Left cardiac atrium (tissue), 4 donors: ENCODE results near the gene ARMC10. TPM values are rescaled to one million over a fixed set of nuclear protein-coding genes. Genes with fewer than 3 reads are reported as not detected.
"Not testable (repeated sequence)": the region's sequence is repeated elsewhere in the genome, so short reads cannot be mapped to it uniquely, and the experiment has no call there.

Experiments
- ATAC-seq, 2 donors: fragments of 200-7000 bp; cut with Tn5 transposase; one replicate each; pipeline ENCODE4 v1.9.1; 2020; ENCODE audit warnings: mild to moderate bottlenecking in 2 of 2, moderate library complexity in 2 of 2
- DNase-seq: peaks from one replicate; pipeline ENCODE4 v3.0.0-alpha.2; 2020
- intact Hi-C, 2 donors: fragments of 100-400 bp; cut with DNase I; formaldehyde crosslinking; loops; one replicate each; pipeline versions ENCODE4 v1.14.1 to v1.15.1; 2022 to 2023
- long read RNA-seq: library from polyadenylated mRNA; unstranded; transcript quantifications from one replicate; pipeline ENCODE4 v2.0.0, GENCODE V29; 2021
- total RNA-seq, 2 donors: library from RNA; stranded (reverse); fragmentation: NEBNext Ultra II Directional; extraction: Animal tissue kit (Norgen Biotek cat#: 25700); gene quantifications; one replicate each; pipeline ENCODE4 v1.2.1, GENCODE V29; 2021
- donor health status: DM: no; HTN: yes; CAD: no.
- donor health status: DM: no; HTN: yes; CAD: no; lungs with severe emphysema.
- donor health status: DM: yes; HTN: yes; CAD: no.
- donor health status: Dilated cardiomyopathy.

The ARMC10 gene
- total RNA-seq = 10 to 100 TPM; 21.2 to 22.7 TPM
- long read RNA-seq, partial matches to known transcripts = 0 of 7 reads
- long read RNA-seq, other reads (novel, unspliced or antisense) = 5 of 7 reads

GRCh38 chr7:103074519-103075336 lies at the start of gene ARMC10, which contains the start of gene FBXL13:
ARMC10 (plus strand) TSS chr7:103075140; CDS start chr7:103075273, 133 bp downstream.
FBXL13 (minus strand) TSS chr7:103074796.
- intact Hi-C loops = no loop called here
- DNase-seq (peak; percentile 93), ATAC-seq (peak; percentile 97)

DNA sequence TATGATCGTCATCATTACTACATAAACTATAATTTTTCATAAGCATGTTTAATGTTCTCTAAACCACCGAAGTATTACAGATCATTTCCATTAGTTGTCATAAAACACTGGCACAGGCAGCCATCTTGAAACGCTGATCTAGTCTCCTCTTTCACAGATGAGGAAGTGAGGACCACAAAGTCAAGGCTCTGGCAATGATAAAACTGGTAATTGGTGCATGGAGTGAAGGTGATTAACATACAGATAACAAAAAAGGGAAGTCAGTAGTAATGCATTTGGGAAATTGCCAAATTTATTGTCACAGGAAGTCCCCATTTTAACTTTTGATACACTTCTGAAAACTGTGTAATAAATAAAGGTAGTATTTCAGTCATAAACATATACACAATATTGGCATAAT lies 49.6 kb upstream of the ARMC10 start:
- DNase-seq = no peak
- intact Hi-C loops = no loop called here
- no peak for ATAC-seq

DNA sequence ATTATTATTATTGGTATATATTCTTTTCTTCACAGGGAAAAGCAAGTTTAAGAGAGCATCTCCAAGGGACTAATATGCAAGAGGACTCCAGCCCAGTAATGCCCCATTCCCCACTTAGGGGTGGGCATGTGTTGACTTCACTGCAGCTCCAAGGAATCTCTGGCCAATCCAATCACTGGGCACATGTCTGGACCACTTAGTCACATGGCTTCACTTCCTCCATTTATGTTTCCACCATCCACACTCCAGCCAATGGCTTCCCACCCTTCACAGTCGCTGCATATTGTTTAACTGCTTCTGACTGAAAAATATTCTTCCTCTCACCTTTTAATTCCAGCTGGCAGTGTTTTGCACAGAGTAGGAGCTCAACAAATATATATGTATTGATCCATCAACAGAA lies 43.9 kb upstream of the ARMC10 start:
- intact Hi-C loops = no loop called here
- DNase-seq (no peak), ATAC-seq (no peak)

DNA sequence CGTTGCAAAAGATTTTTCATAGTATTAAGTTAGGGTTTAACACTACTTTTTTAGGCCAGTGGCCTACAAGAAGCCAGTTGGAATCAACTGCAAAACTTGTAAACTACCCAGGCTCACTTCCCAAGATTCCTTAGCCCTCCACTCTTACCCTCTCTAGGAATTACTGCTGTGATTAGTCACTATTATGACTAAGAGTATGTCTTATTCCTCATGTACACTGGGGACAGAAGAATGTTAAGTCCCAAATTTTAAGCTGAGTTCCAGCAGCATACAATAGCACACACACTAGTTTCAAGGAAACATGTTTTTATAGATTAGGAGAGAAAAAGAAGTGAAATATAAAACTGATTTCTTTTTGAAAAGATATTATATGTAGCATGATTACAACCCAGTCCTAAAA lies 43.2 kb upstream of the ARMC10 start:
- ATAC-seq (no peak), DNase-seq (no peak)
- intact Hi-C loops = no loop called here

DNA sequence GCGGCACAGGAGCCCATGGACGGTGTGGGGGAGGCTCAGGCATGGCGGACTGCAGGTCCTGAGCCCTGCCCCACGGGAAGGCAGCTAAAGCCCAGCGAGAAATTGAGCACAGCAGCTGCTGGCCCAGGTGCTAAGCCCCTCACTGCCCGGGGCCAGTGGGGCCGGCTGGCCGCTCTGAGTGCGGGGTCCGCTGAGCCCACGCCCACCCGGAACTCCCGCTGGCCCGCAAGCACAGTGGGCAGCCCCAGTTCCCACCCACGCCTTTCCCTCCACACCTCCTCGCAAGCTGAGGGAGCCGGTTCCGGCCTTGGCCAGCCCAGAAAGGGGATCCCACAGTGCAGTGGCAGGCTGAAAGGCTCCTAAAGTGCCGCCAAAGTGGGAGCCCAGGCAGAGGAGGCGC lies 40.6 kb upstream of the ARMC10 start:
- ATAC-seq, intact Hi-C loops, DNase-seq: not testable (repeated sequence)

DNA sequence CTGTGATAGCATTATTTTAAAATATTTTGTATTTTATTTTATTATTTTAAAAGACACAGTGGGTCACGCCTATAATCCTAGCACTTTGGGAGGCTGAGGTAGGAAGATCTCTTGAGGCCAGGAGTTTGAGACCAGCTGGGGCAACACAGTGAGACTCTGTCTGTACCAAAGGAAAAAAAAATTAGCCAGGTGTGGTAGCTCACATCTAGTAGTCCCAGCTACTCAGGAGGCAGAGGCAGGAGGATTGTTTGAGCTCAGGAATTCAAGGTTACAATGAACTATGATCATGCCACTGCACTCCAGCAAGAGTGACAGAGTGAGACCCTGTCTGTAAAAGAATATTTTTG lies 37.5 kb upstream of the ARMC10 start:
- intact Hi-C loops = no loop called here
- ATAC-seq (no peak), DNase-seq (no peak)

GRCh38 chr7:103037823-103038739 lies 36.9 kb upstream of the ARMC10 start:
- intact Hi-C loops, ATAC-seq, DNase-seq: not testable (repeated sequence)

- intact Hi-C loops, ATAC-seq, DNase-seq: not testable (repeated sequence)
Observed at GRCh38 chr7:103041815-103042214, 33.1 kb upstream of the ARMC10 start.

GRCh38 chr7:103048833-103049232 lies 26.1 kb upstream of the ARMC10 start:
- ATAC-seq (no peak), DNase-seq (no peak)
- intact Hi-C loops = no loop called here

GRCh38 chr7:103051519-103051918 lies 23.4 kb upstream of the ARMC10 start:
- ATAC-seq (no peak), DNase-seq (no peak)
- intact Hi-C loops = no loop called here

- intact Hi-C loops, ATAC-seq, DNase-seq: not testable (repeated sequence)
Observed at GRCh38 chr7:103056006-103056405, 18.9 kb upstream of the ARMC10 start.

DNA sequence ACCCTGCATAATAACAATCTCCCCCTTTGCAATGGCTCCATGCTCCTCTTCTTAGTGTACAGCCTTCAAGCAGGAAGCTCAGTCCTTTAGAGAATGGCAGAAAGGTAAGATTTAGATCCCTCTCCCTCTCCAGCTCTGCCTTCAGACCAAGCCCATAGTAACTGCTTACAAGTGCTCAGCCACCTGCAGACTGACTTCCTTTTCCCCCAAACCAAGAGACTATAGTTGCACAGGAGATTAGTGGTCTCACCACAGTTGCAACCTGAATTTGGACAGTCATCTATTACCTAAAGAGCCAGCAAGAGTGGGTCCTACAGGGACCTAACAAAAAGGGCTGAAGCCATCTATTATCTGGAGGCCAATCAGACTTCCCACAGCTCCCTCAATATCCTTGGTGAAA lies 16.8 kb upstream of the ARMC10 start:
- DNase-seq (no peak), ATAC-seq (no peak)
- intact Hi-C loops = no loop called here

DNA sequence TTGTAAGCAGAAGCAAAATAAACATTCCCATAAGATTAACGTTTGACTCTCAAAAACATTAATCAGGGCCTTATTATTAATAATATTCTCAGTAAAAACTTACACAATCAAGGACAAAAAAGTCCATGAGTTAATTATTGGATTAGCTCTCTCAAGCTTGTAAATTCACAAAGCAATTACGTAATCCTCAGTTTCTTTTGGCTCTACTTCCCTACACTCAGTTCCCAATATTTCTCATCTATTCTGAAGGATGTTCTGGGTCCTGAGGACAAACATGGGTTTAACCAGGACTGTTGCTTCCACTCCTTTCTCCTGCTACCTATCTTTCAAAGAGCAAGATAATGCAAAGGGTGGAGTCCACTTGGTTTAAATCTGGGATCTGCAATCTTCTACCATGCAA lies 15.5 kb upstream of the ARMC10 start:
- ATAC-seq (peak in 1 of 2 donors; percentile 37), DNase-seq (no peak)
- intact Hi-C loops = no loop called here

- intact Hi-C loops = loop anchor here in 1 of 2 donors (5.0 kb wide), 1 partner anchor 307 kb away; no protein-coding TSS in a partner anchor
- ATAC-seq (no peak), DNase-seq (no peak)
Observed at GRCh38 chr7:103063895-103064294, 11.0 kb upstream of the ARMC10 start.

DNA sequence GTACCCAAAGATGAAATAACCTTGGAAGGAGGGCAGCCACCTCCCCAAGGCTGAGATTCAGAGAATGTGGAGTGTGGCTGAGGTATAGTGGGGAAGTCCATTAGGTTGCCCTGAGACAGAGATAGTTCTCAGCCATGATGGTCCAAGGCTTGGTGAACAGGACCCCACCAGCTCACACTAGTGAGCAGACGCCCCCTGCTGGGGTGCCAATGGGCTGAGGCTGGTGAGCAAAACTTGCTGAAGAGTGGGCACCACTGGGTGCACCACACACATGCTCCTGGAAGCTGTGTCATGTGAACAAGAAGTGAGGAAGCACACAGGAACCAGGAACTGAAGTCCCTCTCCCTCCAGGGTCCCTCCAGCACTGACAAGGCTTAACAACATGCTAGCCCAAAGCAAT lies 9.3 kb upstream of the ARMC10 start:
- intact Hi-C loops = no loop called here
- ATAC-seq = peak; percentile 32 to 50
- DNase-seq = no peak

- intact Hi-C loops = no loop called here
- ATAC-seq (no peak), DNase-seq (no peak)
Observed at GRCh38 chr7:103068414-103069403, 6.2 kb upstream of the ARMC10 start.

- intact Hi-C loops = no loop called here
- no peak for ATAC-seq
- no peak for DNase-seq
Observed at GRCh38 chr7:103071000-103071399, 3.9 kb upstream of the ARMC10 start.

GRCh38 chr7:103073989-103074518 lies 886 bp upstream of the ARMC10 start:
- peak in 1 of 2 donors; percentile 37 for ATAC-seq
- intact Hi-C loops = no loop called here
- DNase-seq = no peak
